ENCODE measurements around the gene THAP3.
A peak's percentile ranks its signal among the peaks of the same experiment; 100 is the strongest.

THAP3 gene

DNA sequence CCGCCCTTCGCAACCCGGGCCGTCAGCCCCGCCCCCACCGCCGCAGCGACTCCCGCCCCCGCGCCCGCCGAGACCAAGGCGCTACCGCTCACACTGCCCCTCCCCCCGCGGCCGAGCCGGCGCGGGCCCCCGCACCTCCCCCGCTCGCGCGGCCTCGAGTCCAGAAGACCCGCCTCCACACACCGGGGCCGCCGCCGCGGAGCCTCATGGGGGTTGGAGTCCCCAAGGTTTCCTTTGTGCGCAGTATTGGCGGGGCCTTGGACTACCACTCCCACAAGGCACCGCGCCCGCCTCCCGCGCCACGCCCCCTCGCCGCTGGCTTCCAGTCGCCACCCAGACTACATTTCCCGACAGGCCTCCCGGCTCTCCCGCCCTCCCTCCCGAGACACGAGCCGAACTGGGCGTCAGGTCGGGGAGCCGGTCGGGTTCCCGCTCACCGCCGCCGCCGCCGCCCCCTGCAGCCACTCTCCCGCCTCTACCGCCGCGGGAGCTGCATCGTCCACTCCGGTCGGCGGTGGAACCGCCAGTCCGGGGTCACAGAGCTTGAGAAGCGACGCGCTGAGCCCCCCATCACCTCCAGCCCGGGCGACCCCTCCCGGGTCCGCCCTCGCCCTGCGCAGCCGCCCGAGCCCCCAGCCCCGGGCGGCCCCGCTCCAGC lies 11.2 kb upstream of the THAP3 start, which contains the start of gene PHF13:
PHF13 (plus strand) TSS at position 371 of the 658 bp plus-strand sequence. CDS start 336 bp downstream, outside the sequence.
- peak; percentile 97 for DNase-seq

DNA sequence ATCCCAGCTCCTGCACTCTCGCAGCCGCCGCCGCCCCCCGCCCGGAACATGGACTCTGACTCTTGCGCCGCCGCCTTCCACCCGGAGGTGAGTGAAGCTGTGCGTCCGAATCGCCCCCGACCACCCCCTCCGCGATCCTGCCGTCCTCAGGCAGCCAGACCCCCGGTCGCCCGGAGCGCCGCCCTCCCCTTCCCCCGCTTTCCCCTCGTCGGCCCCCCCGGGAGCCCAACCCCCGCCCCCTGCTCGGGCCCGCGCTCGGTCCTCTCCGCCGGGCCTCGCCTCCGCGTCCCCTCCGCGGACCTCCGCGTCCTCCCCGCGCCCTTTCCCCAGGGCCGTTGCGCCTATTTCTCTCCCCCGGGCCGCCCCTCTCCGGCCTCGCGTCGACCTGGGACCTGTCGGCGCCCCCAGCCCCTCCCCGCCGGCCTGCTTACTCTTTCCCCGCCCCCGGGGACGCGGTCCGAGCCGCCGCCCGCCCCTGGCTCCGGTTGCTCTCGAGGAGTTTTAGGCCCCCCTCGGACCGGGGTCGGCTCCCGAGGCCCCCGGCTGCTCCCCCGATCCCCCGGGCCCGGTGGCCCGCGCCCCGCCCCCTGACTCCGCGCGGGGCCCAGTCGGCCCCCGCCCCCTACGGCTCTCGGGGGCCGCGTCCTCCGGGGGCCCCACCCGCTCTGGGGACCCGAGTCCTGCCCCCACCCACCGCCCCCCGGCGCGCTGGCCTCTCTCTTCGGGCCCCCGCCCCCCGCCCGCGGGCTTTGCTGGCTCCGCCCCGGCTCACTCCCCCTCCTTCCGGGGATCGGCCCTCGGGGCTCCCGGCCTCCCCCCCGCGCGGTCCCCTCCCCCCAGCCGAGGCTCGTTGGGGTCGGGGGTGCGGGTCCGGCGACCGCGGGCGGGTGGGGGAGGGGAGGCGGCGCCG lies 10.4 kb upstream of the THAP3 start:
- no peak for DNase-seq

GRCh38 chr1:6614929-6615785 lies 9.5 kb upstream of the THAP3 start:
- no peak for DNase-seq

DNA sequence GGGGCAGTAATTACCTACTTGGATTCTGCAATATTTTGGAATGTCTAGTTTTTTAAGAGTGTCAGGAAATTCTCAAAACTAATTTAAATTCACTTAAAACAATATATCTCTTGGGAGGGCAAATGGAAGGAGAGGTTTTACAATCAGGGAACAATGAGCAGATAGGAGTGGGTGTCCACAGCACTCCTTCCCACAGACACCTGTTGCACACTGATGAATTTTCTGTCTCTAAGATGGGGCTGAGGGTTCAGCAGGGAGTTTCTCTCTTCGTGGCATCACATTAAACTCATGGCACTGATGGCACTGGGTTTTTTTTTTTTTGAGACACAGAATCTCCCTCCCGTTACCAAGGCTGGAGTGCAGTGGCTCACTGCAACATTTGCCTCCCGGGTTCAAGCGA lies 5.6 kb upstream of the THAP3 start:
- no peak for DNase-seq

DNA sequence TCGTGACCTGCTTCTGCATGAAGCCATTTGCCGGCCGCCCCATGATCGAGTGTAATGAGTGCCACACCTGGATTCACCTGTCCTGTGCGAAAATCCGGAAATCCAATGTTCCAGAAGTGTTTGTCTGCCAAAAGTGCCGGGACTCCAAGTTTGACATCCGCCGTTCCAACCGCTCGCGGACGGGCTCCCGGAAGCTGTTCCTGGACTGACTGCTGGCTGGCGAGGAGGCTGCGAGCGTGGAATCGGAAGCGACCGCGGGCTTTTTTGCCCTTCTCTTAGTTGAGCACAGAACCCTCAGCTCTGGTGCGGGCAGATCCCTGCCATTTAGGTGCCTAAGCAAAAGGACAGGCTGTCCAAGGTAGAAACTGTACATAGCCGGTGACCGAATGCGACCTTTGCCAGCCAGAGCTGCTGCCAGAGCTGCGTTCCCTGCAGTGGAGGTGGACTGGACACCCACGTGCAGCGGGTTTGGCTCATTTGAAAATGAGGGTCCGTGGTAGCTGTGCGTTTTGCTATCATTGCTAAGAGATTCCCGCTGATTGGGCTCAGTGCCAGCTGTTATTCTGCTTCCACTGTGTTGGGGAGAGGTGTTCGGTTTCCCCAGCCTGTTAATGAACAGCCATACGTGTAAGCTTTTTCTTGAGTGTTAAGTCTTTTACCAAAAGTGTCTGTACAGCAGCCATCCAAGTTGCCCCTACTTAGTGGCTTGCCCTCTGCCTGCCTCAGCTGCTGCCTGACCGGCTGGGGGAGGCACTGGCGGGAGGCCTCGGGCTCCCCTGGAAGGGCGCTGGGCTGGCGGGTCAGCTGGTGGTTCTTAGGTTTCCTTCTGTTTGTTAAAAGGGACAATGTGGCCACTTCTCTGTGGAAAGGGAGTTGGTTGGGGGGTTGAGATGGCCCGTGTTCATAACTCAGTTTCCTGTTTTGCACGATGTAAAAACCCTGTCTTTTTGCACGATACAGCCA lies 3.0 kb upstream of the THAP3 start:
- DNase-seq: no peak

- DNase-seq: no peak
Measured at GRCh38 chr1:6622396-6623152, 2.1 kb upstream of the THAP3 start.

DNA sequence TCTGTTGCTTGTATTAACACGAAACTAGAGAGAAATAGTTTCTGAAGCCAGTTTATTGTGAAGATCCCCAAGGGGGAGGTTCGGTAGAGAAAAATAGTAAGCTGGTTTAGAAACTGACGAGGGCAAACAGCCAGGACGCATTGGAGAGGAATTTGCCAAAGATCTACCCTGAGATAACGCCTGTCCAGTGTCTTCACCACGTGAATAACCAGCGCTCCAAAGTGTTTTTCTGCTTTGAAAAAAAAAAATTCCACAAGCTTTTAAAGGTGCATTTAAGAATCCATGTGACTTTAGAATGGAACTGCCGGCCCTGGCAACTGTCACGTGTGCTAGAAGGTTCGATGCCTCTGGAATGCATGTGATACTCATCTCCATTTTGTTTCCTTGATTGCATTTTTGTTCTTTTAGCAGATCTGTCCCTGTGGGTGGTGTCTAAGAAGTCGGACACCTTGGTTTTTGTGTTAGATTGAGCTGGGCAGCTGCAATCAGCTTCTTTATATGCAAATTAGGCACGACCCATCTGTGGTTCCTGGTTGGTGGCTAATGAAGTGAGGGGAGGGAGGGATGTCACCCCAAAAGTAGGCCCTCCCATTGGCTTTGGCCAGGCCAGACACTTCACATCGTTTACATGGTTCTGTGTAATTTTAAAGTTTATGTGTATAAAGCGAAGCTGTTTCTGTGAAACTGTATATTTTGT lies 1.3 kb upstream of the THAP3 start:
- DNase-seq: no peak

DNA sequence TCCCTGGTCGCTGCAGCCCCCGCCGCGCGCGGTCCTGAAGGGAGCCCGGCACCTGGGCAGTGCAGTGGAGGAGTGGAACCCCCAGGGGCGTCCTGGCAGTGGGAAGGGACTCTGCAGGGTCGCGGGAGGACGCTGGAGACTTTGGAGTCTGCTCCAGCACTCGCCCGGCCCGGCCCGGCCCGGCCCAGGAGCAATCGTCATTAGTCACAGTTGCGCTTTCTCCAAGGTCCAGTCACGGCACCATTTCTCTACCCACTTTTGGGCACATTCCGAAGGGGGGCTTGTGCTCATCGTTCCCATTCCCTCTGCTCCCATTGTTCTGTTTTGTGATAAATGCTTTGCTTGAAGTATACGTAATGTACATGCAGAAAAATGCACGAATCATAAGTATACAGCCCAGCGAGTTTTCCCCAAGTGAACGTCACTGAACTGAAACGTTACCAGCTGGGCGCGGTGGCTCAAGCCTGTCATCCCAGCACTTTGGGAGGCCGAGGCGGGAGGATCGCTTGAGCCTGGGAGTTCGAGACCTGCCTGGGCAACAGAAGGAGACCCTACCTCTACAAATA lies 999 bp downstream of the THAP3 start:
- no peak for DNase-seq

- no peak for DNase-seq
Measured at GRCh38 chr1:6627031-6627430, 2.4 kb downstream of the THAP3 start.

DNA sequence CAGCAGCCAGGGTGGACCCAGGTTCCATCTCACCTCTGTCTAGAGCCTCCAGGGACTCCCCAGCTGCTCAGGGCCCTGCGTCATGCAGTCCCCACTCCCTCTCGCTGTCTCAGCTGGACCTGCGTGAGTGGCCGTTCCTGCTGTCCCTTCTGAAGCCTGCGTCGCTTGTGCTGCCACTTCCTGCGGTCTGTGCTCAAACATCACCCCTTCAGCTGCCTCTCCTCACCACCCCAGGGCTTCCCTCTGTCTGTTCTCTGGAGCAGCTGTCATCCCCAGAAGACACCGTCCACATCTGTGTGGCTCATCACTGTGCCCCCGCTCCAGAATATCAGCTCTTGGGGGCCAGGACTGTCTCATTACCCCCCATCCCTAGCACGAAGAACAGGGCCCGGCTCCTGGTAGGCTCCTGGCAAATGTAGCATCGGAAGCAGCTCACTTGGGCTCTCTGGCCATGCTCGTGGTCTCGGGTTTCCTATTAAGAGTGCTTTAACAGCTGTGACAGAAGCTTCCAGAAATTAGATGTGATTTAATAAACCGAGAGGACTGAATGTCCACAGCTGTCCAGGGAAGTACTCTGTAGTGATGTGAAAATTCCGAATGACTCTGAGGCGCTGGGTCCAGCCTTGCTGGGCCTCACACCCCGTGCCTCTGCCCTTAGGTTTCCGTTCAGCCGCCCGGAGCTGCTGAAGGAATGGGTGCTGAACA lies 3.3 kb downstream of the THAP3 start:
- DNase-seq: no peak

GRCh38 chr1:6628971-6629479 lies 4.4 kb downstream of the THAP3 start:
- DNase-seq: no peak

DNA sequence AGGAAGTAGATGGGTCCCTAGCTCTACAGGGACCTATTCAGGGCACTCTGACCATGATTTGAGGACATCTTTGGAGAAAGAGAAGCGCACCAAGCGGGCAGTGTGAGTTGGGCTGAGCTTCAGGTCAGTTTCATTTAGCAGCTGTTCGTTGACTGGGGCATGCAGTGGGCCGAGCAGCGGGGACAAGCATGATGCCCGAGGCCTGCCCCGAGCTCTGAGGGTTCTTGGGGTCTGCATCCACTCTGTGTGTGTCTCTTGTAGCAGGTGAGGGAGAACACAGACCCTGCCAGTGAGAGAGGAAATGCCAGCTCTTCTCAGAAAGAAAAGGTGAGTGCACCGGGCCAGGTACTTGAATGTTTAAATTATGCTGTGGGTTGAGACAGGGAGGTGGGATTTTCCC lies 5.4 kb downstream of the THAP3 start:
- no peak for DNase-seq

- DNase-seq: no peak
Measured at GRCh38 chr1:6631058-6631457, 6.4 kb downstream of the THAP3 start.

GRCh38 chr1:6632588-6633514 lies 8.2 kb downstream of the THAP3 start:
- DNase-seq: no peak

DNA sequence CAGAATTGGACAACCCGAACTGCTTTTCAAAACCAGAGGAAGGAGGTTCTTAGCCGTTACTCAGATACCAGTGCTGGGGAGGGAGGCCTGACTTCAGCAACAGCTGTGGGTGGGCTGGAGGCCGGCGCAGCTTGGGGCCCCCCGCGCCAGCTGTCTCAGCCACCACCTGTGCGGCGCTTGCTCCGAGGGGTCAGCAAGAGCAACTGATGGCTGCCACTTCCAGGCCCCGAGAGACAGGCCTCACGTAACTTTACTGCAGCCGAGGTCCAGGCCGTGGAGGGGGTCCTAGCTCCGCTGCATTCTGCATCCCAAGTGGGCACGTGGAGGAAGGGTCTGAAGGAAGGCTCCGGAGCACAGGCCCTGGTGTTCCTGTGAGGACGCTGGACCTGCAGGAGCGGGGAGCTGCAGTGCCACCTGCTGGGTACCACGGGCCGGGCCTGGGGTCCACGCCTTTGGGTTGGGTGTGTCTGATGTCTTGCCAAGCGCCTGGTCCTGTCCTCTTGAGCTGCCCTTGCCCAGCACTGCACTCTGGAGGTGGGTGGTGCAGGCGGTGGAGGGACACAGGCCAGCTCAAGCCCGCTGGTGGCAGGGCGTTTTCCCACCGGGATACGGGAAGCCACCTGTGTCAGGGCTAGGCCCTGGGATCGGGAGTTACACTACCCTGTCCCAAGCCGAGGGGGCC lies 9.8 kb downstream of the THAP3 start:
- DNase-seq: no peak

- DNase-seq: no peak
Measured at GRCh38 chr1:6635161-6635909, 10.7 kb downstream of the THAP3 start.

Data from DMS 273 treated with DMSO at 0.1 percent for 48 hours (cell line).